ENCODE results near the gene GTF2IRD1. TPM values are rescaled to one million over a fixed set of nuclear protein-coding genes. Genes with fewer than 3 reads are reported as not detected.

The GTF2IRD1 gene
- total and polyA plus RNA-seq, 2 of the 4 experiments (the other 2 are of a cell fraction) = 4.1 to 21.9 TPM

DNA sequence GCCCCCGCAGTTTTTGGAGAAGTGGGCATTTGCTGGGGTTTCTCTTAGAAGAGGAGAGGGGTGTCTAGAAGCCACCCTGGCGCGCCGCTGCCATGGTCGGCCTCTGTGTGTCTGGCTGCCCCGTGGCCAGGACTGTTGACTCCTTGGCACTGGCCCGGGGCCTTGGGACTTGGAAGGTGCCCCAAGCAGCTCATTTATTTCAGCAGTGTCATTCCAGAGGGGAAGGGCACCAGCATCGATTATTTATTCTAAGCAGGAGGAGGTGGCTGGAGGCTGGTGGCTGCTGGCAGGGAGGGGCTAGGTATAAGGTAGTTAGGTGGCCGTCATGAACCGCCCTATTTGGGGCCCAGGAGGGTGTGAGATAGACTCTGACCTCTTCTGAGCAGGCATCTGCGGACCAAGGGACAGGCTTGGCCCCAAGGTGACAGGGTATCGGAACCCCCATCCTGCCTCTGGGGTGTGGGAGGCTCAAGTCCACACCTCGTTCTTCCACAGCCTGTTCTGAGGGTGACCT is 1.6 kb downstream of the GTF2IRD1 start:
- no peak for TF ChIP-seq RFX5 (IDR thresholded peaks at IDR 0.05; ENCODE audit: low read depth, low read length)
- Histone ChIP-seq H3K23ac (ENCODE audit: low read depth, low read length) (peak overlapping the region; percentile 24; the same call in 1 of the 2 replicates), H4K5ac (ENCODE audit: low read depth, low read length) (no peak overlapping the region), H3K18ac (ENCODE audit: low read depth, low read length) (no peak overlapping the region), H2AK9ac (replicated peaks; ENCODE audit: low read depth, low read length, poor library complexity) (peak overlapping the region; percentile 96), H3K79me1 (ENCODE audit: low read depth in 1 of 2, low read length in 2 of 2) (peaks cover 8 to 63% of the 10 kb centered on the region in 2 experiments), H3K9me3 (ENCODE audit: control insufficient read depth, insufficient read depth, low read length) (no peaks in the 10 kb centered on the region), H3K4me2 (ENCODE audit: low read depth, low read length) (peak overlapping the region; percentile 70), H2BK120ac (ENCODE audit: low read depth, low read length) (no peak overlapping the region), H3K14ac (replicated peaks; ENCODE audit: low read depth, low read length) (no peak overlapping the region), H3K9me1 (ENCODE audit: insufficient read depth, low read length) (peaks cover 11% of the 10 kb centered on the region), H3K9ac (ENCODE audit: low read depth, low read length) (peak overlapping the region; percentile 66), H4K8ac (ENCODE audit: low read depth in 2 of 2, low read length in 2 of 2) (0 out of 4 replicates have a peak overlapping the region, but pooled peaks of 1 of the 2 experiments have one; percentile 3), H2AFZ (replicated peaks; ENCODE audit: low read length, poor library complexity) (peak overlapping the region; percentile 47), H2AK5ac (ENCODE audit: low read depth, low read length) (0 out of 2 replicates have a peak overlapping the region, but pooled peaks have one; percentile 50), H3K27ac (ENCODE audit: insufficient read depth, low read length) (no peak overlapping the region), H4K20me1 (ENCODE audit: insufficient read depth, low read length) (peaks cover 45% of the 10 kb centered on the region), H3K4me1 (ENCODE audit: control insufficient read depth, insufficient read depth, low read length) (peaks cover 16% of the 10 kb centered on the region), H2BK5ac (ENCODE audit: low read depth, low read length, poor library complexity, severe bottlenecking) (no peak overlapping the region), H4K91ac (ENCODE audit: insufficient read depth, low read depth, low read length) (no peak overlapping the region), H3K4me3 (ENCODE audit: insufficient read depth, low read depth, low read length) (peak overlapping the region; percentile 61), H2BK20ac (ENCODE audit: low read depth, low read length) (no peak overlapping the region), H3K27me3 (ENCODE audit: control insufficient read depth, insufficient read depth, low read length) (no peaks in the 10 kb centered on the region), H3K56ac (ENCODE audit: extremely low read depth, insufficient read depth, low read length) (no peak overlapping the region), H3K4ac (ENCODE audit: low read depth, low read length) (peak overlapping the region; percentile 22; the same call in 1 of the 2 replicates), H3K36me3 (ENCODE audit: control insufficient read depth, insufficient read depth, low read length) (no peaks in the 10 kb centered on the region; the same call in 1 of the 2 replicates), H2BK15ac (ENCODE audit: low read depth, low read length) (no peak overlapping the region)
- in situ Hi-C loops (cut with MboI; ENCODE audit: low sequenced_read_pairs) (no loop called here), intact Hi-C loops (cut with micrococcal nuclease) (loop anchor here (2.0 kb wide), 1 partner anchor 49 kb away; no protein-coding TSS in a partner anchor), dilution Hi-C loops (cut with HindIII; ENCODE audit: low sequenced_read_pairs, unreplicated experiment) (no loop called here)
- no TSS peak for BruUV-seq (replicated peaks)
- CTCF ChIA-PET = no interaction called here
- DNase-seq (no peak), ATAC-seq (ENCODE audit: low read depth) (no peak)
- WGBS, 2 experiments (ENCODE audit: extremely low coverage in 2 of 2, insufficient read length in 1 of 2) = 72% methylated on average over 10 of the region's 13 CpGs; no CpG with 5 or more reads in 1 of the 2 experiments
- POLR2A ChIA-PET (ENCODE audit: unreplicated experiment) = no interaction called here

All from IMR-90 (cell line).